ENCODE results near the gene CYP3A7.

CYP3A7 gene

DNA sequence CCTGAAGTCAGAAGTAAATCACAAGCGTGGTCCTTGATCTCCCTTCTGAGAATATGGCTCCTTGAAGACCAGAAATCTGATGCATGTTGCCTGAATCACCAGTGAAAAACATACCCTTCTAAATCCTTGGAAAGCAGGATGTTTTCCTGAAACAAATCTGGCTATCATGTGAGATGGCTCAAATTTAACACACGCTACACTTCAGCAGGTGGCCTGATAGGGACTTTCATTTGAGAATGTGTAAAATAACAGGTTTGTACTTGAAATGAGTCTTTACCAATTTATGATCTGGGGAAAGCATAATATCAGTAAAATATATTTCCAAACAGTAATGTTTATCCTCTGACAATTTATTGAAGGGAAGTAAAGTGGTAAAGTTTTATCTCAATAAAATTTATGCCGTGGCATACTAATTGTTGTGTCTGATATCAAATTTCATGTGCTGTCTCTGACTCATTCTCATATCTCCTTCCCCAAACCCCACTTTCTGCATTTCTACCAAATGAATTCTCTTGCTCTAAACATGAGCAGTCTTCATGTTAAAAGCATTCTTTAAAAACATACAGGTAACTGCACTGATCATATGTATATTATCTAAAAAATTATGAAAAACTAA, 31.6 kb upstream of the CYP3A7 start:
- H3K27ac ChIP-seq (ENCODE audit: low read depth, low read length, poor library complexity, severe bottlenecking): no peak overlapping the region
- H3K79me2 ChIP-seq (ENCODE audit: insufficient read depth, low read length): no peaks in the 10 kb centered on the region
- no peak overlapping the region for H3K4me3 ChIP-seq (ENCODE audit: low read depth, low read length, poor library complexity, severe bottlenecking)
- H3K36me3 ChIP-seq (ENCODE audit: insufficient read depth, low read length): no peaks in the 10 kb centered on the region
- H4K20me1 ChIP-seq (ENCODE audit: insufficient read depth, low read length): no peaks in the 10 kb centered on the region
- no peaks in the 10 kb centered on the region for H3F3A ChIP-seq (ENCODE audit: insufficient read depth, low read length)
- H2AFZ ChIP-seq (ENCODE audit: low read length): no peak overlapping the region
- no peaks in the 10 kb centered on the region for H3K4me1 ChIP-seq (ENCODE audit: insufficient read depth, low read length, severe bottlenecking)
- no peak overlapping the region for H3K4me2 ChIP-seq (ENCODE audit: low read length)
- no peak for TF ChIP-seq EZH2 (IDR thresholded peaks at IDR 0.05; ENCODE audit: borderline replicate concordance, low read length)
- TF ChIP-seq, protein P1, sequence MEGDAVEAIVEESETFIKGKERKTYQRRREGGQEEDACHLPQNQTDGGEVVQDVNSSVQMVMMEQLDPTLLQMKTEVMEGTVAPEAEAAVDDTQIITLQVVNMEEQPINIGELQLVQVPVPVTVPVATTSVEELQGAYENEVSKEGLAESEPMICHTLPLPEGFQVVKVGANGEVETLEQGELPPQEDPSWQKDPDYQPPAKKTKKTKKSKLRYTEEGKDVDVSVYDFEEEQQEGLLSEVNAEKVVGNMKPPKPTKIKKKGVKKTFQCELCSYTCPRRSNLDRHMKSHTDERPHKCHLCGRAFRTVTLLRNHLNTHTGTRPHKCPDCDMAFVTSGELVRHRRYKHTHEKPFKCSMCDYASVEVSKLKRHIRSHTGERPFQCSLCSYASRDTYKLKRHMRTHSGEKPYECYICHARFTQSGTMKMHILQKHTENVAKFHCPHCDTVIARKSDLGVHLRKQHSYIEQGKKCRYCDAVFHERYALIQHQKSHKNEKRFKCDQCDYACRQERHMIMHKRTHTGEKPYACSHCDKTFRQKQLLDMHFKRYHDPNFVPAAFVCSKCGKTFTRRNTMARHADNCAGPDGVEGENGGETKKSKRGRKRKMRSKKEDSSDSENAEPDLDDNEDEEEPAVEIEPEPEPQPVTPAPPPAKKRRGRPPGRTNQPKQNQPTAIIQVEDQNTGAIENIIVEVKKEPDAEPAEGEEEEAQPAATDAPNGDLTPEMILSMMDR (IDR thresholded peaks at IDR 0.05; ENCODE audit: low read length): no peak
- H3K9ac ChIP-seq (ENCODE audit: low read length): no peak overlapping the region
- no peaks in the 10 kb centered on the region for H3K9me2 ChIP-seq (ENCODE audit: low read depth, low read length)
- no peaks in the 10 kb centered on the region for H3K9me3 ChIP-seq (ENCODE audit: low read length)
- H3K27me3 ChIP-seq (ENCODE audit: insufficient read depth, low read length): 0 out of 2 replicates have a peak, but pooled peaks cover 5% of the 10 kb centered on the region

- Histone ChIP-seq H2AFZ (ENCODE audit: low read length) (no peak overlapping the region), H3K9ac (ENCODE audit: low read length) (no peak overlapping the region), H3K4me1 (ENCODE audit: insufficient read depth, low read length, severe bottlenecking) (no peaks in the 10 kb centered on the region), H3K36me3 (ENCODE audit: insufficient read depth, low read length) (no peaks in the 10 kb centered on the region), H3K4me2 (ENCODE audit: low read length) (no peak overlapping the region), H3K4me3 (ENCODE audit: low read depth, low read length, poor library complexity, severe bottlenecking) (no peak overlapping the region), H3K27ac (ENCODE audit: low read depth, low read length, poor library complexity, severe bottlenecking) (no peak overlapping the region), H3K27me3 (ENCODE audit: insufficient read depth, low read length) (0 out of 2 replicates have a peak, but pooled peaks cover 5% of the 10 kb centered on the region), H3K9me3 (ENCODE audit: low read length) (no peaks in the 10 kb centered on the region), H3F3A (ENCODE audit: insufficient read depth, low read length) (no peaks in the 10 kb centered on the region), H3K9me2 (ENCODE audit: low read depth, low read length) (no peaks in the 10 kb centered on the region), H4K20me1 (ENCODE audit: insufficient read depth, low read length) (no peaks in the 10 kb centered on the region), H3K79me2 (ENCODE audit: insufficient read depth, low read length) (no peaks in the 10 kb centered on the region)
- TF ChIP-seq EZH2 (IDR thresholded peaks at IDR 0.05; ENCODE audit: borderline replicate concordance, low read length): no peak
- TF ChIP-seq, protein P1 (IDR thresholded peaks at IDR 0.05; ENCODE audit: low read length): no peak
These were observed 29.5 kb upstream of the CYP3A7 start for GRCh38 chr7:99764478-99764877.

GRCh38 chr7:99762680-99763327, 27.8 kb upstream of the CYP3A7 start:
- Histone ChIP-seq H3K36me3 (ENCODE audit: insufficient read depth, low read length) (no peaks in the 10 kb centered on the region), H3K9me2 (ENCODE audit: low read depth, low read length) (no peaks in the 10 kb centered on the region), H3K9me3 (ENCODE audit: low read length) (no peaks in the 10 kb centered on the region), H3K79me2 (ENCODE audit: insufficient read depth, low read length) (no peaks in the 10 kb centered on the region), H3K4me3 (ENCODE audit: low read depth, low read length, poor library complexity, severe bottlenecking) (no peak overlapping the region), H2AFZ (ENCODE audit: low read length) (no peak overlapping the region), H4K20me1 (ENCODE audit: insufficient read depth, low read length) (no peaks in the 10 kb centered on the region), H3K9ac (ENCODE audit: low read length) (no peak overlapping the region), H3K27ac (ENCODE audit: low read depth, low read length, poor library complexity, severe bottlenecking) (no peak overlapping the region), H3K4me2 (ENCODE audit: low read length) (no peak overlapping the region), H3K4me1 (ENCODE audit: insufficient read depth, low read length, severe bottlenecking) (no peaks in the 10 kb centered on the region), H3K27me3 (ENCODE audit: insufficient read depth, low read length) (0 out of 2 replicates have a peak, but pooled peaks cover 5% of the 10 kb centered on the region), H3F3A (ENCODE audit: insufficient read depth, low read length) (no peaks in the 10 kb centered on the region)
- TF ChIP-seq, protein P1 (IDR thresholded peaks at IDR 0.05; ENCODE audit: low read length): no peak
- no peak for TF ChIP-seq EZH2 (IDR thresholded peaks at IDR 0.05; ENCODE audit: borderline replicate concordance, low read length)
